ENCODE data around the gene MSTN. TPM values are rescaled to one million over a fixed set of nuclear protein-coding genes. Genes with fewer than 3 reads are reported as not detected.

The MSTN gene
- total RNA-seq, 1 experiment from 2014 or later, result not detected

DNA sequence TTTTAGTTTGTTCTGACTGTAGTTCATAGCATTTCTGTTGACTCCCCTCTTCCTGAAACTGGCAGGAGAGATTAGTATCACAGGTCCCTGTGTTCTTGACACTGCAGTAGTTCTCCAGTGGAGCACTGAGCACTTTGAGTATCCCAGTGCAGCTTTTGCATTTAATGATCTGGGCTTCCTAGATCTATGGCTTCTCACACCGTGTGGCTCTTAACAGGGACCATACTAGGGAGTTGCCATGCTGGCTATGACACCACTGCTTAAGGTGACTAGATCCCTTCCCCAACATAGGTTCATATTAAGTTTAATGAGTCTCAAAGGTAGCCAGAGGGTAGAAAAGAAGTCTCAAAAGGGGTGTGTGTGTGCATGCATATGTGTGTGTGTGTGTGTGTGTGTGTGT lies 6.2 kb upstream of the MSTN start:
- no peak overlapping the region for H4K5ac ChIP-seq (ENCODE audit: insufficient read length, low read depth, low read length)
- no peak overlapping the region for H3K9ac ChIP-seq (ENCODE audit: extremely low read depth, insufficient read length, low read length)
- no peaks in the 10 kb centered on the region for H4K20me1 ChIP-seq (ENCODE audit: control insufficient read depth, insufficient read depth, insufficient read length)
- no peak overlapping the region for H4K8ac ChIP-seq (replicated peaks; ENCODE audit: insufficient read length, low read depth, low read length)
- H3K56ac ChIP-seq (ENCODE audit: insufficient read length, low read depth, low read length), result no peak overlapping the region
- no peaks in the 10 kb centered on the region for H3K79me2 ChIP-seq (ENCODE audit: insufficient read depth, low read length)
- no peak overlapping the region for H4K91ac ChIP-seq (ENCODE audit: insufficient read length, low read depth, low read length)
- Mint-ChIP-seq H3K4me1 (no peaks in the 10 kb centered on the region), H3K9me3 (no peaks in the 10 kb centered on the region), H3K4me3 (no peak overlapping the region), H3K36me3 (ENCODE audit: insufficient read depth in 1 of 3, low read depth in 3 of 3) (no peaks in the 10 kb centered on the region), H3K27me3 (ENCODE audit: low read depth) (no peaks in the 10 kb centered on the region; the same call in 1 of the 2 replicates), H3K27ac (no peak overlapping the region)
- H2BK120ac ChIP-seq (ENCODE audit: low read depth, low read length, poor library complexity, severe bottlenecking), result no peak overlapping the region
- H3K23ac ChIP-seq (ENCODE audit: insufficient read length, low read depth, low read length), result no peak overlapping the region
- H3K4ac ChIP-seq (ENCODE audit: low read depth, low read length), result no peak overlapping the region
- H3K9me3 ChIP-seq (ENCODE audit: control insufficient read depth, low read depth, low read length), result no peaks in the 10 kb centered on the region
- no peak overlapping the region for H2BK12ac ChIP-seq (ENCODE audit: insufficient read length, low read depth, low read length)
- no peak overlapping the region for H3K27ac ChIP-seq (ENCODE audit: insufficient read length, low read depth, low read length)
- TF ChIP-seq, protein P1, sequence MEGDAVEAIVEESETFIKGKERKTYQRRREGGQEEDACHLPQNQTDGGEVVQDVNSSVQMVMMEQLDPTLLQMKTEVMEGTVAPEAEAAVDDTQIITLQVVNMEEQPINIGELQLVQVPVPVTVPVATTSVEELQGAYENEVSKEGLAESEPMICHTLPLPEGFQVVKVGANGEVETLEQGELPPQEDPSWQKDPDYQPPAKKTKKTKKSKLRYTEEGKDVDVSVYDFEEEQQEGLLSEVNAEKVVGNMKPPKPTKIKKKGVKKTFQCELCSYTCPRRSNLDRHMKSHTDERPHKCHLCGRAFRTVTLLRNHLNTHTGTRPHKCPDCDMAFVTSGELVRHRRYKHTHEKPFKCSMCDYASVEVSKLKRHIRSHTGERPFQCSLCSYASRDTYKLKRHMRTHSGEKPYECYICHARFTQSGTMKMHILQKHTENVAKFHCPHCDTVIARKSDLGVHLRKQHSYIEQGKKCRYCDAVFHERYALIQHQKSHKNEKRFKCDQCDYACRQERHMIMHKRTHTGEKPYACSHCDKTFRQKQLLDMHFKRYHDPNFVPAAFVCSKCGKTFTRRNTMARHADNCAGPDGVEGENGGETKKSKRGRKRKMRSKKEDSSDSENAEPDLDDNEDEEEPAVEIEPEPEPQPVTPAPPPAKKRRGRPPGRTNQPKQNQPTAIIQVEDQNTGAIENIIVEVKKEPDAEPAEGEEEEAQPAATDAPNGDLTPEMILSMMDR (conservative IDR thresholded peaks at IDR 0.05), result no peak
- DNase-seq, result no peak
- H3K4me1 ChIP-seq (ENCODE audit: insufficient read depth, low read length), result no peaks in the 10 kb centered on the region
- no peak overlapping the region for H3K14ac ChIP-seq (ENCODE audit: insufficient read depth, low read length)
- no peak overlapping the region for H3K18ac ChIP-seq (ENCODE audit: insufficient read length, low read depth, low read length)
- H2AFZ ChIP-seq (ENCODE audit: low read length), result no peak overlapping the region
- no peak overlapping the region for H2BK5ac ChIP-seq (ENCODE audit: insufficient read length, low read length)
- no peak overlapping the region for H2BK15ac ChIP-seq (ENCODE audit: low read depth, low read length)
- H3K27me3 ChIP-seq (ENCODE audit: insufficient read depth, low read length), result no peaks in the 10 kb centered on the region
- no peak overlapping the region for H2BK20ac ChIP-seq (ENCODE audit: low read depth, low read length, poor library complexity, severe bottlenecking)
- no peak overlapping the region for H3K4me2 ChIP-seq (ENCODE audit: insufficient read depth, insufficient read length, low read length)
- no peak overlapping the region for H3T11ph ChIP-seq (ENCODE audit: low read length)
- no CpG with 5 or more reads among the region's 1 CpG for WGBS (ENCODE audit: extremely low coverage, insufficient read length, low lambda C conversion rate)
- no peak overlapping the region for H2AK5ac ChIP-seq (ENCODE audit: insufficient read length, low read length)
- H3K23me2 ChIP-seq (ENCODE audit: insufficient read length, low read depth, low read length, poor library complexity, severe bottlenecking), result no peaks in the 10 kb centered on the region
- no peaks in the 10 kb centered on the region for H3K79me1 ChIP-seq (ENCODE audit: insufficient read depth, low read depth, low read length, poor library complexity, severe bottlenecking)
